ENCODE data around the gene MIB2.

Gene MIB2

DNA sequence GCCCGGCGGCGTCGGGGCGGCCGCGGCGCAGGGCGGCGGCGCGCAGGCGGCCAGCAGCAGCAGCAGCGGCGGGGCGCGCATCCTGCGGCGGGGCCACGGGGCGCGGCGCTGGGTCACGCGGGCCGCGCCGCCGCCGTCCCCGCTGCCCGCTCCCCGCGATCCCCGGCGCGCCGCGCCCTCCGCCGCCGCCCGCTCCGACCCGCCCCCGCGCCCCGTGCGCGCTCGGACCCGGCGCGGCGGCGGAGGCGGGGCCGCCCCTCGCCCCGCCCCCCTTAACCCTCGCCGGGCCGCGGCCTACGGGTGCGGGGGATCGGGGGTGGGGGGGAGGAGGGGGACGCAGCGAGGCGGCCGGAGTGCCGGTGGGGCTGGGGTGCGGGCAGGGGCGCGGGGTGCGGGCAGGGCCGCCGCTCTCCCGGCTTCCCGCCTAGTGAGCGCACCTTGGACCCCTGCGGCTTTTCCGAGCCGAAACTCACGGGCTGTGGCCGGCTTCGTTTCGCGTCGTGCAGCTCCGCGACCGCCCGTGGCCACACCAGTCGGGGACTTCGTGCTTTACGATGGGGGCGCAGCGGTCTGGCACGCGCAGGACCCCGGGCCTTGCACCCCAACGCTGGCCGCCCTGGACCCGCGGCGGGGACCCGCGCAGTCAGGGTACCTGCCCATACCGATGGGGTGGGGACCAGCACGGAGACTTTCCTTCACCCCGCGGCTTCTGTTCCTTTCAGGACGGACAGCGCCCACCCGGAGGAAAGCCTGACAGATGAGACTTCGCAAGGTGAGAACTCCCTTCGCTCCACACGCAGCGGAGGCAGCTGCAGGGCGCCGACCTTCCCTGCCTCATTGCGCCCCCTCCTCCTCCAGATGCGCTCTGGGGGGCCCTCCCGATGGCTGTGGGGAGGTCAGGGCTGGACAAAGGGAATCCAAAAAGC lies 15.1 kb upstream of the MIB2 start, which contains the start of gene FNDC10:
Gene FNDC10 (minus strand): TSS at position 201 of the 926 bp plus-strand sequence. CDS start 120 bp downstream, at position 81.
- Histone ChIP-seq H3K9ac (ENCODE audit: low read depth, low read length) (no peak within 1 kb of the TSS), H3K4me3 (ENCODE audit: low read depth in 1 of 2, low read length in 2 of 2) (no peak within 1 kb of the TSS), H3K9me3 (ENCODE audit: insufficient read depth, low read length, severe bottlenecking) (no peaks in the 10 kb centered on the region), H3K27me3 (ENCODE audit: insufficient read depth, low read length, poor library complexity) (no peaks in the 10 kb centered on the region), H3K36me3 (ENCODE audit: insufficient read depth, low read length) (no peaks in the 10 kb centered on the region), H3K27ac (ENCODE audit: low read length) (no peak within 1 kb of the TSS), H3K79me2 (ENCODE audit: insufficient read depth, low read length) (no peaks in the 10 kb centered on the region), H3K4me1 (ENCODE audit: insufficient read depth, low read length) (no peaks in the 10 kb centered on the region), H4K20me1 (ENCODE audit: insufficient read depth, low read length) (no peaks in the 10 kb centered on the region), H2AFZ (ENCODE audit: low read depth, low read length) (no peak within 1 kb of the TSS), H3K4me2 (ENCODE audit: insufficient read depth, low read length) (no peak within 1 kb of the TSS)
- no peak for ATAC-seq (ENCODE audit: insufficient read depth, low read depth)
- DNase-seq = no peak
- TF ChIP-seq, protein P1, sequence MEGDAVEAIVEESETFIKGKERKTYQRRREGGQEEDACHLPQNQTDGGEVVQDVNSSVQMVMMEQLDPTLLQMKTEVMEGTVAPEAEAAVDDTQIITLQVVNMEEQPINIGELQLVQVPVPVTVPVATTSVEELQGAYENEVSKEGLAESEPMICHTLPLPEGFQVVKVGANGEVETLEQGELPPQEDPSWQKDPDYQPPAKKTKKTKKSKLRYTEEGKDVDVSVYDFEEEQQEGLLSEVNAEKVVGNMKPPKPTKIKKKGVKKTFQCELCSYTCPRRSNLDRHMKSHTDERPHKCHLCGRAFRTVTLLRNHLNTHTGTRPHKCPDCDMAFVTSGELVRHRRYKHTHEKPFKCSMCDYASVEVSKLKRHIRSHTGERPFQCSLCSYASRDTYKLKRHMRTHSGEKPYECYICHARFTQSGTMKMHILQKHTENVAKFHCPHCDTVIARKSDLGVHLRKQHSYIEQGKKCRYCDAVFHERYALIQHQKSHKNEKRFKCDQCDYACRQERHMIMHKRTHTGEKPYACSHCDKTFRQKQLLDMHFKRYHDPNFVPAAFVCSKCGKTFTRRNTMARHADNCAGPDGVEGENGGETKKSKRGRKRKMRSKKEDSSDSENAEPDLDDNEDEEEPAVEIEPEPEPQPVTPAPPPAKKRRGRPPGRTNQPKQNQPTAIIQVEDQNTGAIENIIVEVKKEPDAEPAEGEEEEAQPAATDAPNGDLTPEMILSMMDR (IDR thresholded peaks at IDR 0.05; ENCODE audit: borderline replicate concordance, extremely low read depth, low read length, poor library complexity, severe bottlenecking) = no peak
- TF ChIP-seq EZH2 (IDR thresholded peaks at IDR 0.05; ENCODE audit: borderline replicate concordance, low read depth, low read length, severe bottlenecking) = no peak

DNA sequence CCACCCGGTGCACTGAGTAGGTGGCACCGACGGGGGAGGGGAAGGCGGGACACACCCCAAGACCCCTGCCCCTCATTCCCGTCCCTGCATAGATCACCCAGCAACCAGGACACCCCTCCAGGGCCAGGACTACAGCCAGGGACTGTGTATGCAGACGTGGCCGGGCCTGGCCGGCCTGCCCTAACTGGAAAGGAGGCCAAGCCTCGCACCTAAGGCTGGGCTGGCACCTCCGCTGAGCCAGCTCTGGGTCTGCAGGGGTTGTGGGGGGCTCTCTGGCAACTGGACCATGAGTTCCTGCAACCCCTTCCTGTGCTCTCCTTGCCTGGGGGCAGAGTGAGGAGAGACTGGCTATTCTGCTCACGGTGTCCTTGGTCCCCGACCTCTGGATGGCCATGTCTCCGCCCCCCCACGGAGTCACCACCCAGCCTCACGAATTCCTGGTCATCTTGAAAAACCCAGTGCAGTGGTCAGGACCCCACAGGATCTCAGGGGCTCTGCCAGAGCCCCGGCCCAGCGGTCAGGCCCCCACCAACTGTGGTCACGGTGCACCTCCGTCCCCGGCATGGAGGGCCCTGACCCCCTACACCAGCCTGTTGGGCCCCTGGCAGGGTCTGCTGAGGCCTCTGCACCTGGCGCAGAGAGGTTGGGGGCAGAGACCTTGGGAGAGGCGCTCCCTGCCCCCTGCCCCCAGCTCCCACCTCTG lies 14.3 kb upstream of the MIB2 start:
- H3K79me2 ChIP-seq (ENCODE audit: insufficient read depth, low read length) = no peaks in the 10 kb centered on the region
- no peak overlapping the region for H3K4me3 ChIP-seq (ENCODE audit: low read depth in 1 of 2, low read length in 2 of 2)
- TF ChIP-seq, protein P1 (IDR thresholded peaks at IDR 0.05; ENCODE audit: borderline replicate concordance, extremely low read depth, low read length, poor library complexity, severe bottlenecking) = no peak
- no peak for TF ChIP-seq EZH2 (IDR thresholded peaks at IDR 0.05; ENCODE audit: borderline replicate concordance, low read depth, low read length, severe bottlenecking)
- no peak overlapping the region for H3K27ac ChIP-seq (ENCODE audit: low read length)
- no peaks in the 10 kb centered on the region for H3K27me3 ChIP-seq (ENCODE audit: insufficient read depth, low read length, poor library complexity)
- H3K9me3 ChIP-seq (ENCODE audit: insufficient read depth, low read length, severe bottlenecking) = no peaks in the 10 kb centered on the region
- H3K9ac ChIP-seq (ENCODE audit: low read depth, low read length) = no peak overlapping the region
- H3K4me1 ChIP-seq (ENCODE audit: insufficient read depth, low read length) = no peaks in the 10 kb centered on the region
- DNase-seq (no peak), ATAC-seq (ENCODE audit: insufficient read depth, low read depth) (no peak)
- no peaks in the 10 kb centered on the region for H3K36me3 ChIP-seq (ENCODE audit: insufficient read depth, low read length)
- H2AFZ ChIP-seq (ENCODE audit: low read depth, low read length) = no peak overlapping the region
- H3K4me2 ChIP-seq (ENCODE audit: insufficient read depth, low read length) = no peak overlapping the region
- H4K20me1 ChIP-seq (ENCODE audit: insufficient read depth, low read length) = no peaks in the 10 kb centered on the region

DNA sequence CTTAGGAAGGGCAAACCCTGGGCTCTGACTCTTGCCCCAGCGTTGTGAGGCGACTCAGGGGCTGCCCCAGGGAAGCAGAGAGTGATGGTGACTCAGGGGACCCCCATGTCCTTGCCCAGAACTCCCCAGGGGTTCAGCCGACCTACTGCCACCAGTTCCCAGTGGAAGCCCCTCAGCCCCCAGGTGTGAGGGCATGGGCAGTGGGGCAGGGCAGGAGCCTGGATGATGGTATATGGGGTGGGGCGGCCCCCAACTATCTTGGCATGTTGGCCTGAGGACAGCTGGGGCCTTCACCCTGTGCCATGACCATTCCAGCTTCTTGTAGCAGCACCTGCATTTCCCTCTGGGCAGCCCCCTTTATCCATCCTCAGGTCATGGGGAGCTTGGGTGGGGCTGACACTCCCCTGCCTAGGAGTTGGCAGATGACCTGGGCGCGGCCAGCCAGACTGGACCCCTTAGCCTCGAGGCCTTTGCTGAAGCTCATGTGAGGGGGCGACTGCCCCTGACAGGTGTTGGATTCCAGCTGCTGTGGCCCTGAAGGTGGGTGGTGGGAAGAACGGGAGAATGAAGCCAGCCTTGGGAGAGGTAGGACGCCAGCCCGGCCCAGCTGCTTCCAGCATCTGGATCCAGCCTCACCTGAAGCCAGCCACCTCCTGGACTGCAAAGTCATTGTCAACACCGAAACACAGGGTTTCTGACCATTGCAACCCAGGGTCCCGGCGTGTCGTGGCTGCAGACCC lies 13.6 kb upstream of the MIB2 start:
- Histone ChIP-seq H3K4me2 (ENCODE audit: insufficient read depth, low read length) (no peak overlapping the region), H3K79me2 (ENCODE audit: insufficient read depth, low read length) (no peaks in the 10 kb centered on the region), H3K9me3 (ENCODE audit: insufficient read depth, low read length, severe bottlenecking) (no peaks in the 10 kb centered on the region), H3K4me1 (ENCODE audit: insufficient read depth, low read length) (no peaks in the 10 kb centered on the region), H2AFZ (ENCODE audit: low read depth, low read length) (no peak overlapping the region), H3K9ac (ENCODE audit: low read depth, low read length) (no peak overlapping the region), H3K36me3 (ENCODE audit: insufficient read depth, low read length) (no peaks in the 10 kb centered on the region), H4K20me1 (ENCODE audit: insufficient read depth, low read length) (no peaks in the 10 kb centered on the region), H3K4me3 (ENCODE audit: low read depth in 1 of 2, low read length in 2 of 2) (no peak overlapping the region), H3K27ac (ENCODE audit: low read length) (no peak overlapping the region), H3K27me3 (ENCODE audit: insufficient read depth, low read length, poor library complexity) (no peaks in the 10 kb centered on the region)
- no peak for DNase-seq
- TF ChIP-seq, protein P1 (IDR thresholded peaks at IDR 0.05; ENCODE audit: borderline replicate concordance, extremely low read depth, low read length, poor library complexity, severe bottlenecking) = no peak
- no peak for ATAC-seq (ENCODE audit: insufficient read depth, low read depth)

Measured in DND-41 (cell line).